ENCODE data around the gene TMEM38B.
A peak's percentile ranks its signal among the peaks of the same experiment; 100 is the strongest.

The TMEM38B gene, protein sequence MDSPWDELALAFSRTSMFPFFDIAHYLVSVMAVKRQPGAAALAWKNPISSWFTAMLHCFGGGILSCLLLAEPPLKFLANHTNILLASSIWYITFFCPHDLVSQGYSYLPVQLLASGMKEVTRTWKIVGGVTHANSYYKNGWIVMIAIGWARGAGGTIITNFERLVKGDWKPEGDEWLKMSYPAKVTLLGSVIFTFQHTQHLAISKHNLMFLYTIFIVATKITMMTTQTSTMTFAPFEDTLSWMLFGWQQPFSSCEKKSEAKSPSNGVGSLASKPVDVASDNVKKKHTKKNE

DNA sequence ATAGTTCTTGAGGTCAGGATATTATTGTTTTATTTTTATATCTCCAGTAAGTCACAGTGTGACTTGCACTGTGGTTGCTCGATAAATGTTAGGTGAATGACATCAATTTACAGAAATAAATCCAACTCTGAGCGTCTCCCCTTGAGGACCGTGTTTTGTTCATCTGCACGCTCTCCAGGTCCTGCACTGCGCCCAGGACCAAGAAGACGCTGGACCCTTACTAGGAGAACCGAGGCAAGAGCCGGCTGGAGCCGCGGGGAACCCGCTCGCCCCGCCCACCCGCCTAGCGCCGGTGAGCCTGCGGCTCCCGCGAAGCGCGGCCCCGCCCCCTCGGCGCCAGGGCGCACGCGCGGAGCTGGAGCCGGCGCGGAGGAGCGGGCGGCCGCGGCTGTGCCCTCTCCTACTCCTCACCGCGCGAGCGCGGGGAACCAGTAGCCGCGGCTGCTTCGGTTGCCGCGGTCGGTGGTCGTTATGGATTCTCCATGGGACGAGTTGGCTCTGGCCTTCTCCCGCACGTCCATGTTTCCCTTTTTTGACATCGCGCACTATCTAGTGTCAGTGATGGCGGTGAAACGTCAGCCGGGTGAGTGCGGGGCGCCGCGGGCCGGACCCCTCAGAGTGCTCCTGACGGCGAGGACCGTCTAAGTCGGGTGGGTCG, at the start of gene TMEM38B:
TMEM38B (plus strand) TSS at position 352 of the 658 bp plus-strand sequence; CDS start at position 472, 120 bp downstream.
- peak within 1 kb of the TSS; percentile 81 for H3K9ac ChIP-seq (ENCODE audit: insufficient read length, low read depth)
- H3K36me3 ChIP-seq (ENCODE audit: insufficient read depth, insufficient read length, low read length) = no peaks in the 10 kb centered on the region
- DNase-seq (ENCODE audit: low read depth, low spot score) = peak; percentile 70
- peak within 1 kb of the TSS; percentile 75 for H3K4me3 ChIP-seq (ENCODE audit: insufficient read length, low read depth)
- H3K4me1 ChIP-seq (ENCODE audit: insufficient read depth, insufficient read length) = peaks cover 3% of the 10 kb centered on the region
- peaks cover 45% of the 10 kb centered on the region for H3K27me3 ChIP-seq (ENCODE audit: insufficient read depth, insufficient read length)
- H3K9me3 ChIP-seq (ENCODE audit: insufficient read depth, low read length) = no peaks in the 10 kb centered on the region
- TF ChIP-seq YY1 (IDR thresholded peaks at IDR 0.05; ENCODE audit: insufficient read depth, insufficient read length) = no peak

DNA sequence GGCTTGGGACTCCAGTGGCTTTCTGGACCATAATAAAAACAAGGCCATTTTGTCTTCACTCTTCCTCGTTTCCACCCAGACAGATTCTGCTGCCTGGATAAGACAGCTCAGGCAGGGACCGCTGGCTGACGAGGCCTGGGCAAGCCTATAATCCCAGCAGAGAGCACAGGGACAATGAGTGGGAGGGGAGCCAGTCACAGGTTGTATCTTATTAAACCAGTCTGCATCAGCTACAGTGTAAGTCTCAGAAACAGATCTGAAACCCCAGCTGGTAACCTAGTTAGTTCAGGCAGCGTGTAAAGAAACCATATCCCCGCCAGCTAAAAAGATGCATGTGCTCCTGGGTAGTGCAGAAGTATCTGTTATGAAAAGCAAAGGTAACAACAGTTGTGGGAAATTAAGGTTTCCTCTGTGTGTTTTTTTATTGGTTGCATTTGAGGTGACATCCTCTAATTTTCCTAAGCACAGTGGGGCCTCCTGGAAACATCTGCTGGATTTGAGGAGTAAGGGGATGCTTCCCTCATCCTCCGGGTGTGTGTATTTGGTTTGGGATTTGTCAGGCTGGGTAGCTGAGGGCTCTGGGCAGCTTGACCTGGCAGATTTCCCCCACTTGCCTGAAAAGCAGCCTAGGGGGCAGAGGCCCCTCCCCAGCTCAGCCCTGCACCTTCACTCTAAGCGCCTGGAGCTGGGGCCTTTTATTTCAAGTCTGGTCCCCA, 47.3 kb upstream of the TMEM38B start:
- no peak for DNase-seq (ENCODE audit: low read depth, low spot score)

DNA sequence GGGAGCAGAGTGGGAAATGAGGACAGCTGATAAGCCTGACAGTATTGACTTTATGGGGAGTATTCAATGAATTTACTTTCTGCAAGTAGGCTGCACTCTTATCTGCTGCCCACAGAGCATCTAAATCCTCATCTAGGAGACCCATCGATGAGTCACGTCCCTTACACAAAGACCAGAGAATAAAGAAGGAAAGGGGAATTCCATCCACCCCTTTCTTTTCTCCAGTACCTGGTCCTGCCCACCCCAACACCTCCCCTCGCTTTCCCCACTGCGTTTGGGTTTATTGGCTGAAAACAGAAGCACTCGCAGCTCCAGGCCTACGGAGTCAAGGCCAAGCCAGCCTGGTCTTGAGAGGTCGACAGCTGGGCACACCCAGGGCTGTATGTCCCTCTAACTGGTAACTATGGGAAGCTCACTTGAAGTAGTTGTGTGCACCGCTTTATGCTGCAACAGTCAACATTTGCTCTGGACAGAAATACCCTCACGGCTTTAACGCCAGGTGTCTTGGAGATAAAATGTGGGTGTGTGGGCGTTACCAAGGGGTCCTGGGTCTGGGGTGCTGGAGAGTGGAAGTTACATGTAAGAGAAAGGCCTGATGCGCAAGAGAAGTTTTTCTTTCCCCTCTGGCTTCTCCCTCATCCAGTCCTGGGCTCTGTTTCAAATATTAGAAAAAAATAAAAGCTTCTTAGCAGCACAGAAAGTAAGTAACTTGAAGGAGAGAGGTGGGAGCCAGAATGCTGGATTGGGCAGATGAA, 46.6 kb upstream of the TMEM38B start:
- Histone ChIP-seq H3K4me3 (ENCODE audit: insufficient read length, low read depth) (peak overlapping the region; percentile 4), H3K9ac (ENCODE audit: insufficient read length, low read depth) (peak overlapping the region; percentile 32), H3K36me3 (ENCODE audit: insufficient read depth, insufficient read length, low read length) (no peaks in the 10 kb centered on the region), H3K27me3 (ENCODE audit: insufficient read depth, insufficient read length) (no peaks in the 10 kb centered on the region), H3K9me3 (ENCODE audit: insufficient read depth, low read length) (no peaks in the 10 kb centered on the region), H3K4me1 (ENCODE audit: insufficient read depth, insufficient read length) (peaks cover 8% of the 10 kb centered on the region)
- peak; percentile 51 for DNase-seq (ENCODE audit: low read depth, low spot score)
- TF ChIP-seq SUZ12 (IDR thresholded peaks at IDR 0.05; ENCODE audit: extremely low read depth, insufficient read depth, insufficient read length) (no peak), ZNF274 (IDR thresholded peaks at IDR 0.05; ENCODE audit: low read depth, low read length) (no peak), YY1 (IDR thresholded peaks at IDR 0.05; ENCODE audit: insufficient read depth, insufficient read length) (no peak)

More for the DNA sequence above, 47.3 kb upstream of the TMEM38B start:
- H3K4me3 ChIP-seq (ENCODE audit: insufficient read length, low read depth) = no peak overlapping the region
- H3K27me3 ChIP-seq (ENCODE audit: insufficient read depth, insufficient read length) = no peaks in the 10 kb centered on the region
- H3K36me3 ChIP-seq (ENCODE audit: insufficient read depth, insufficient read length, low read length) = no peaks in the 10 kb centered on the region
- no peak for TF ChIP-seq SUZ12 (IDR thresholded peaks at IDR 0.05; ENCODE audit: extremely low read depth, insufficient read depth, insufficient read length)
- TF ChIP-seq ZNF274 (IDR thresholded peaks at IDR 0.05; ENCODE audit: low read depth, low read length) = no peak
- TF ChIP-seq YY1 (IDR thresholded peaks at IDR 0.05; ENCODE audit: insufficient read depth, insufficient read length) = no peak
- peaks cover 4% of the 10 kb centered on the region; the same call in 1 of the 2 replicates for H3K9me3 ChIP-seq (ENCODE audit: insufficient read depth, low read length)
- H3K9ac ChIP-seq (ENCODE audit: insufficient read length, low read depth) = no peak overlapping the region
- peaks cover 8% of the 10 kb centered on the region for H3K4me1 ChIP-seq (ENCODE audit: insufficient read depth, insufficient read length)

DNA sequence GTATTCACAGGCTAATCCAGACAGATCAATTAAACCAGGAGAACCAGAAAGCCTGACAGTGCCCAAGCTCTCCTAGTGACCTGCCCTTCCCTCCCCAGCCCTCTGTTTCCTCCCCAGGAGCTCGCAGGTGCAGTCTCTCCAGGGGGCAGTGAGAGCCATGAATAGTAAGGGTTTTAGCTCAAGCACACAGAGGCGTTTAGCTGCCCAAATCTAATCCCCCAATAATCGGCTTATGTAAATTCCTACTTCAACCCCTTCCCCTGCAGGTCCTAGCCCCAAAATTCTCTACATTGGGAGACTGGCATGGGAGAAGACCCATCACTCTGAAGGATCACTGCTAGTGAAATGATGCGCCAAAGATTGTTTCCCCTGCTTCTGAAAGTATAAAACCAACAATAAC, 42.5 kb upstream of the TMEM38B start:
- peaks cover 3% of the 10 kb centered on the region for H3K4me1 ChIP-seq (ENCODE audit: insufficient read depth, insufficient read length)

DNA sequence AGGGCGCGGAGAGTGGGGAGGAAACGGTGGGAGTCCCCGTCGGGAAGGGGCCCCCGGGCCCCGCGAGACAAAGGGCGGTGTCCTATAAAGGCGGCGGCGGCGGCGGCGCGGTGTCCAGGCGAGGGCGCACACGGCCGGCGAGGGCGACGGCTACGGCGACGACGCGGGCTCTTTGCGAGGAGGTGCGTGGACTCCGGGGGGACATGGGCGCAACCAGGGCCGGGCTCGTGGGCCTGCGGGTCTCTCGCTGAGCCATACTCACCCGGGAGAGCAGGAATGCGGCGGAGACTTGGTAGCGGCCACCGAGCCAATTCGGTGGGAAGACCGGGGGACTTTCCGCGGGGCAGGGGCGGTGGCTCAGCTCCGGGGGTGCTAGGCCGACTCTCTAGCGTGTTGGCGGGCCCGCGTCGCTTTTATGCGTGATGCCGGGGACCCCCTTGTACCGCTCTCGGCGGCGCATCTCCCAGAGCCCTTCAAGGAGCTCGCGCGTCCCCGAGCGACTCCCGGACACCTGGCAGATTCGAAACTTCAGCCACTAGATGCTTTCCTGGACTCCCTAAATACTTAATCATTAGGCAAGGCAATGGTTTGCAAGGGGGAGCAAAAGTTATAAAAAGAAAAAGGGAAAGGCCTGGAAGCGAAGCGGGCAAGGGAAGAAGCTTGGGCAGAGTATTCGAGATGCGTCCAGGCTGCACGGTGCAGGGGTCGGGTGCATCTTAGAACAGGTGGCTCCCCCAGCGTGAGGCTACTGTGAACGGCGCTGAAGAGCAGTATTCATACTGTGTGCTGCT, 38.0 kb upstream of the TMEM38B start:
- no peaks in the 10 kb centered on the region for H3K9me3 ChIP-seq (ENCODE audit: insufficient read depth, low read length)
- H3K4me1 ChIP-seq (ENCODE audit: insufficient read depth, insufficient read length) = no peaks in the 10 kb centered on the region
- peaks cover 40% of the 10 kb centered on the region for H3K27me3 ChIP-seq (ENCODE audit: insufficient read depth, insufficient read length)
- no peaks in the 10 kb centered on the region for H3K36me3 ChIP-seq (ENCODE audit: insufficient read depth, insufficient read length, low read length)
- peak overlapping the region; percentile 75 for H3K9ac ChIP-seq (ENCODE audit: insufficient read length, low read depth)
- no peak for DNase-seq (ENCODE audit: low read depth, low spot score)
- no peak for TF ChIP-seq YY1 (IDR thresholded peaks at IDR 0.05; ENCODE audit: insufficient read depth, insufficient read length)
- peak; percentile 77 for TF ChIP-seq SUZ12 (IDR thresholded peaks at IDR 0.05; ENCODE audit: extremely low read depth, insufficient read depth, insufficient read length)
- no peak for TF ChIP-seq ZNF274 (IDR thresholded peaks at IDR 0.05; ENCODE audit: low read depth, low read length)
- peak overlapping the region; percentile 56 for H3K4me3 ChIP-seq (ENCODE audit: insufficient read length, low read depth)

More for the DNA sequence above, 42.5 kb upstream of the TMEM38B start:
- Histone ChIP-seq H3K27me3 (ENCODE audit: insufficient read depth, insufficient read length) (peaks cover 26% of the 10 kb centered on the region), H3K36me3 (ENCODE audit: insufficient read depth, insufficient read length, low read length) (no peaks in the 10 kb centered on the region), H3K9me3 (ENCODE audit: insufficient read depth, low read length) (no peaks in the 10 kb centered on the region), H3K4me3 (ENCODE audit: insufficient read length, low read depth) (no peak overlapping the region), H3K9ac (ENCODE audit: insufficient read length, low read depth) (no peak overlapping the region)
- TF ChIP-seq YY1 (IDR thresholded peaks at IDR 0.05; ENCODE audit: insufficient read depth, insufficient read length) = no peak
- TF ChIP-seq ZNF274 (IDR thresholded peaks at IDR 0.05; ENCODE audit: low read depth, low read length) = no peak
- no peak for TF ChIP-seq SUZ12 (IDR thresholded peaks at IDR 0.05; ENCODE audit: extremely low read depth, insufficient read depth, insufficient read length)
- DNase-seq (ENCODE audit: low read depth, low spot score) = peak; percentile 57

DNA sequence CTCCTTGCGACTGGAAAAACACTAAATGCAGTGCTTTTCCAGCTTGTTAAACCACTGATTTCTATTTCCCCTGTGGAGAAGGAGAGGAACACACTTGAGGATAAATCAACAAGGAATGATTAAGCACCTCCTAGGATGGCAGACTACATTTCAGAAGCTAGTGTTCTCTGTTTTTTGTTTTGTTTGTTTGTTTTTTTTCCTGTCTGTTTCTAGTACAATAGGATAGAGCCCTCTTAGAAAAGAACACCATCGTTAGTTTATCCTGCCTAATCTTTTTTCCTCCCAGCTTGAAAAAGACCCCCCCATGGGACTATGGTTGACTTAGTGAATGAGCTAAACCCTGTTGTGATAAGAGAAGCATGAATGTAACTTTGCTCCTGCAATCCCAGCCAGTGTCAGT, 36.0 kb upstream of the TMEM38B start:
- H3K36me3 ChIP-seq (ENCODE audit: insufficient read depth, insufficient read length, low read length) = no peaks in the 10 kb centered on the region

More for the DNA sequence above, 36.0 kb upstream of the TMEM38B start:
- peaks cover 40% of the 10 kb centered on the region for H3K27me3 ChIP-seq (ENCODE audit: insufficient read depth, insufficient read length)
- H3K4me1 ChIP-seq (ENCODE audit: insufficient read depth, insufficient read length) = no peaks in the 10 kb centered on the region
- no peak for TF ChIP-seq YY1 (IDR thresholded peaks at IDR 0.05; ENCODE audit: insufficient read depth, insufficient read length)
- no peak overlapping the region for H3K4me3 ChIP-seq (ENCODE audit: insufficient read length, low read depth)
- DNase-seq (ENCODE audit: low read depth, low spot score) = no peak
- H3K9ac ChIP-seq (ENCODE audit: insufficient read length, low read depth) = no peak overlapping the region
- no peaks in the 10 kb centered on the region for H3K9me3 ChIP-seq (ENCODE audit: insufficient read depth, low read length)

Data from NT2/D1 (cell line).